Mucosa of stomach (tissue), 1 donor: ENCODE measurements around the gene MRPL38.

ENCODE experiments used
- H3K27me3 ChIP-seq: one replicate; pipeline ENCODE4 v1.7.0; 2013; ENCODE audit warnings: mild to moderate bottlenecking, low read length; ENCODE audit not compliant: control insufficient read depth, insufficient read depth
- H3K36me3 ChIP-seq: one replicate; pipeline ENCODE4 v1.7.0; 2013; ENCODE audit warnings: low read length; ENCODE audit not compliant: control insufficient read depth, insufficient read depth
- H3K4me1 ChIP-seq: one replicate; pipeline ENCODE4 v1.7.0; 2013; ENCODE audit warnings: mild to moderate bottlenecking, low read length; ENCODE audit not compliant: control insufficient read depth, insufficient read depth
- H3K4me3 ChIP-seq: one replicate; pipeline ENCODE4 v1.7.0; 2013; ENCODE audit warnings: low read length
- H3K9ac ChIP-seq: one replicate; pipeline ENCODE4 v1.7.0; 2013; ENCODE audit warnings: mild to moderate bottlenecking, low read length, moderate library complexity
- H3K9me3 ChIP-seq: one replicate; pipeline ENCODE4 v1.7.0; 2013; ENCODE audit warnings: mild to moderate bottlenecking, low read length, moderate library complexity; ENCODE audit not compliant: control insufficient read depth
- donor health status: Pancreatic carcinoma.

Gene MRPL38

GRCh38 chr17:75904749-75905521 lies at the start of gene MRPL38:
Gene MRPL38 (minus strand): TSS chr17:75904884. CDS start chr17:75904875, 9 bp downstream.
- Histone ChIP-seq H3K4me3 (peak within 1 kb of the TSS; percentile 14), H3K9ac (peak within 1 kb of the TSS; percentile 85), H3K9me3 (no peaks in the 10 kb centered on the region), H3K36me3 (no peaks in the 10 kb centered on the region), H3K27me3 (no peaks in the 10 kb centered on the region), H3K4me1 (peaks cover 6% of the 10 kb centered on the region)

GRCh38 chr17:75950855-75951554 lies 46.3 kb upstream of the MRPL38 start:
- no peaks in the 10 kb centered on the region for H3K4me1 ChIP-seq
- no peak overlapping the region for H3K4me3 ChIP-seq
- no peaks in the 10 kb centered on the region for H3K9me3 ChIP-seq
- peaks cover 30% of the 10 kb centered on the region for H3K36me3 ChIP-seq
- no peaks in the 10 kb centered on the region for H3K27me3 ChIP-seq
- no peak overlapping the region for H3K9ac ChIP-seq

DNA sequence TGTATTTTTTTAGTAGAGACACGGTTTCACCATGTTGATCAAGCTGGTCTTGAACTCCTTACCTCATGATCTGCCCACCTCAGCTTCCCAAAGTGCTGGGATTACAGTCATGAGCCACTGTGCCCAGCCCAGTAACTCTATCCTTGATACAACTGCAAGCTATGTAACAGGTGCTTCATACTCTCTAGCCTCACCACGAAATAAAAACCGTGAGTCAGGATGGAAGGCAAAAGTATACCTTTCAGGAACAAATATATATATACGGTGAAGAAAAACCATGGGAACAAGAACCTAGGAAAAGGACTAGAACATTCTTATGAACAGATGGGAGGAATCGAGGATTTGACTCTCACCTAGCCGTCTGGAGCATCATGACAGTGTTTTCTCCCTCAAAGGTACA lies 45.7 kb upstream of the MRPL38 start:
- no peak overlapping the region for H3K4me3 ChIP-seq
- no peaks in the 10 kb centered on the region for H3K9me3 ChIP-seq
- no peaks in the 10 kb centered on the region for H3K27me3 ChIP-seq
- H3K9ac ChIP-seq = no peak overlapping the region
- peaks cover 28% of the 10 kb centered on the region for H3K36me3 ChIP-seq
- no peaks in the 10 kb centered on the region for H3K4me1 ChIP-seq

DNA sequence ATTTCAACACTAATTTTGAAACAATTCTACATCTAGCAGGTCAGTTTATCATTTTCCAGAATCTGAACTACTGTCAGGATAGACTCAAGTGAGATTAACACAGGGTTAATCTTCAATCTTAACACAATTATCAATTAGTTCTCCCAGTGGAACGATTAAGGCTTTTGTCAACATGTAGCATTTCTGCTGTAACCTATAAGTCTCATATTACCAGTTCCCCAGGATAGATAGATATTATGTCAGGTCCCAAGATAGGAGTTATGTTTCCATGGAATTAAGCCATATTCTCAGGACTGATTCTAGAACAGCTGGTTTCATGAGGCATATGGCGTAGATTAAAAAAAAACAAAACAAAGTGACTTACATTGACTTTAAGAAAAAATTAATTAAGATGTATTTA lies 40.5 kb upstream of the MRPL38 start:
- Histone ChIP-seq H3K27me3 (no peaks in the 10 kb centered on the region), H3K36me3 (peaks cover 15% of the 10 kb centered on the region), H3K4me3 (no peak overlapping the region), H3K9ac (no peak overlapping the region), H3K4me1 (peaks cover 4% of the 10 kb centered on the region), H3K9me3 (no peaks in the 10 kb centered on the region)

DNA sequence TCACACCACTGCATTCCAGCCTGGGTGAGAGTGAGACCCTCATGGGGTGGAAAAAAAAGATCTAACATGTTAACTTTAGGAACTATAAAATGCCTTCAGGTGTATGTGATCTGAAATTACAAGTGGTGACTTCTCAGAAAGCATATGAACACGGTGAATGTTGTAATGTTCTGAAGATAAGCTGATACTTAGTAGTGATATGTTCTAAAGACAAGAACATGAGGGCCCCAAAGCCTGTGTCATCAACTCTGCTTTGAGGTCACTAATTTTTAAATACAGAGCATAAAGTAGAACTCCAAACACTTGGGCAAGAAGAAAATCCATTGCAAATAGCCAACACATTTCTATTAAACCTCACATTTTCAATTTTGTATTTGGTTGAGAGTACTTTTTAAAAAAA lies 38.8 kb upstream of the MRPL38 start:
- no peaks in the 10 kb centered on the region for H3K27me3 ChIP-seq
- H3K9me3 ChIP-seq = no peaks in the 10 kb centered on the region
- H3K4me3 ChIP-seq = no peak overlapping the region
- H3K9ac ChIP-seq = no peak overlapping the region
- peaks cover 9% of the 10 kb centered on the region for H3K36me3 ChIP-seq
- peaks cover 5% of the 10 kb centered on the region for H3K4me1 ChIP-seq

DNA sequence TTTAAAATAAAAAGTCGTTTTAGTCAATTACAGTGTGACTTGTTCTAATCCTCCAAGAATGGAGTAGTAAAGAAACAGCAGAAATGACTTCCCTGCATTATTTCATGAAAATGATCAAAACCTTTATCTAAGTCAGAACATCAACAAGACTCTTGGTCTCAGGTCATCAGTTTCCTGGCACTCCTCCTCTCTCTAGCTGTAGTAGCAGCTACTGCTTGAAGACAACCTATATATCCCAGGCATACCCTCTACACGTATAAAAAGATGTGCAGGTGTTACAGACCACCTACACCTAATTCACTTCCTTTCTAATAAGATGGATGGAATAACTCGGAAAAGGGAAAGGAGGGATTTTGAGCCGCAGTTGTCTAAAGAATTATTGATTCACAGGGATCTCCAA lies 37.8 kb upstream of the MRPL38 start:
- Histone ChIP-seq H3K4me1 (peaks cover 5% of the 10 kb centered on the region), H3K36me3 (peaks cover 4% of the 10 kb centered on the region)

DNA sequence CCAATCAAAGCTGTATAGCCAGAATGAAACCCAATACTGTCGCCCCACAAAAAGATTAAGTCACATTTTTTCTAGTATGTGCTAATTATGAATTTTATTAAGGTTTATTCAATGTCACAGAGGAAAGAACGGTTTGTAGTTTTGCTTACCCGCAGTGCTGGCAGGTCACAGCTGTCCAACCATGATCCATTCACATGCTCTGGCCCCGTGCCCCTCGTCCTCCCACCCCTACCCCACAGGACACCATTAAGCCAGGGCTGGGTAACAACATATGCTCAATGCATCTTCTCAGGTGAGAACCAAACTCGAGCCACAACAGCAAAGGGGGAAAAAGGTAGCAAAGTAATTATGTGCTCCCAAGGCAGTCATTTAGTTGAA lies 36.7 kb upstream of the MRPL38 start:
- H3K9ac ChIP-seq = peak overlapping the region; percentile 79
- H3K36me3 ChIP-seq = peaks cover 4% of the 10 kb centered on the region
- H3K9me3 ChIP-seq = no peaks in the 10 kb centered on the region
- H3K4me3 ChIP-seq = no peak overlapping the region
- H3K27me3 ChIP-seq = no peaks in the 10 kb centered on the region
- H3K4me1 ChIP-seq = peaks cover 5% of the 10 kb centered on the region

More for the DNA sequence above, 37.8 kb upstream of the MRPL38 start:
- Histone ChIP-seq H3K9ac (no peak overlapping the region), H3K4me3 (no peak overlapping the region), H3K27me3 (no peaks in the 10 kb centered on the region), H3K9me3 (no peaks in the 10 kb centered on the region)

DNA sequence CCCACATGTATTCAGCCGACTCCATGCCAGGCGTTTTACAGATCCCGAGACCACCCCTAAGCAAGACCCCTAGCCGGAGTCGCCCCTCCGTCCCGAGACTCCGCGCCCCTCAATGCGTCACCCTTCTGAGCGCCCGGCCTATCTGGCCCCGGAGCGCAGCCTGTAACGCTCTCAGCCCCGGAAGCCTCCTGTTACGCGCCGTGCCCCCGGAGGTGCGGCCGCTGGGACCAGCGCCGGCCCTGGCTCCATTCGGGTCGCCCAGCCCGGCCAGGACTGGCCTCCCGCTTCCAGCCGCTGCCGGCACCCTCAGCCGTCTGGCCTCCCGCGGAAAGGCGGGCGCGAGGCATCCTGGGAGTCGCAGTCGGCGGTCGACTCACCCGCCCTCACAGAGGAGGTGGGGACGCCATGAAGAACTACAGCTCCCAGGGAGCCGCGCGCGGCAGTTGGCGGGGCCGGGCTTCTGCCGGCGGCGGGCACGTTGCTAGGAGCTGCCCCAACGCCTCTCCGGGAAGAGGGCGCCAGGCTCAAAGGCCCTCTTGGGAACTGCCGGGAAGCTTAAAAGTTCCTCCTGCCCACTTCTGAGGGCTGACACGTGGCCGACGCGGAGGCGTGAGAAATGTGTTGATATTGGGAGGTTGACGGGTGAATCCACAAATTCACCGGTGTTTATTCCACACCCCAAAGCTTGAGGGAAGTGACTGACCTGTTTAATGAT lies 36.2 kb upstream of the MRPL38 start, which contains the start of gene FBF1:
FBF1 (minus strand) TSS at position 316 of the 715 bp plus-strand sequence. CDS start 2,893 bp downstream, outside the sequence.
- peaks cover 5% of the 10 kb centered on the region for H3K4me1 ChIP-seq
- H3K36me3 ChIP-seq = no peaks in the 10 kb centered on the region
- no peaks in the 10 kb centered on the region for H3K27me3 ChIP-seq

DNA sequence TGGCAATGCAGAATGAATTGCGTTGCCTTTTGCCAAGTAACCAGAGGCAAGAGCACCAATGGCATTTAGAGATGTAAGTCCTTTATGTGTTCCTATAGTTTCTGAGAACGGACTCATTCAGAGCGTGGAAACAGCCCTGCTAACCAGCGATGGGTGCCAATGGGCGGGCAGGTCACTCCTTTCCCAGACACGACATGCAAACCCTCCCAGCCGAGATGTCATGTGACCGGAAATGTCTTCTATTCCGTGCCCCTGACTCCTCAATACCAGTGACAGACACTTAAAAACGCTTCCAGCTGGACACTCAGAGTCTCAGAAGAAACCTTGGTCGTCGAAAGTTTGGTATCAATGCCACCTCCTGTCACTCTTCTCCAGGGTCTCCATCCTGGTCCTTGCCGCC lies 33.0 kb upstream of the MRPL38 start:
- Histone ChIP-seq H3K27me3 (no peaks in the 10 kb centered on the region), H3K9ac (no peak overlapping the region), H3K36me3 (no peaks in the 10 kb centered on the region), H3K4me1 (peaks cover 5% of the 10 kb centered on the region), H3K9me3 (no peaks in the 10 kb centered on the region), H3K4me3 (no peak overlapping the region)

More for the DNA sequence above, 36.2 kb upstream of the MRPL38 start, which contains the start of gene FBF1:
- peak within 1 kb of the TSS; percentile 44 for H3K4me3 ChIP-seq
- H3K9me3 ChIP-seq = no peaks in the 10 kb centered on the region
- peak within 1 kb of the TSS; percentile 79 for H3K9ac ChIP-seq

- no peak overlapping the region for H3K9ac ChIP-seq
- H3K9me3 ChIP-seq = no peaks in the 10 kb centered on the region
- no peaks in the 10 kb centered on the region for H3K36me3 ChIP-seq
- no peak overlapping the region for H3K4me3 ChIP-seq
- H3K4me1 ChIP-seq = no peaks in the 10 kb centered on the region
- H3K27me3 ChIP-seq = no peaks in the 10 kb centered on the region
Measured at GRCh38 chr17:75933808-75934207, 29.1 kb upstream of the MRPL38 start.

- Histone ChIP-seq H3K4me1 (no peaks in the 10 kb centered on the region), H3K4me3 (no peak overlapping the region), H3K36me3 (no peaks in the 10 kb centered on the region), H3K27me3 (no peaks in the 10 kb centered on the region), H3K9me3 (no peaks in the 10 kb centered on the region), H3K9ac (no peak overlapping the region)
Measured at GRCh38 chr17:75932852-75933251, 28.2 kb upstream of the MRPL38 start.

DNA sequence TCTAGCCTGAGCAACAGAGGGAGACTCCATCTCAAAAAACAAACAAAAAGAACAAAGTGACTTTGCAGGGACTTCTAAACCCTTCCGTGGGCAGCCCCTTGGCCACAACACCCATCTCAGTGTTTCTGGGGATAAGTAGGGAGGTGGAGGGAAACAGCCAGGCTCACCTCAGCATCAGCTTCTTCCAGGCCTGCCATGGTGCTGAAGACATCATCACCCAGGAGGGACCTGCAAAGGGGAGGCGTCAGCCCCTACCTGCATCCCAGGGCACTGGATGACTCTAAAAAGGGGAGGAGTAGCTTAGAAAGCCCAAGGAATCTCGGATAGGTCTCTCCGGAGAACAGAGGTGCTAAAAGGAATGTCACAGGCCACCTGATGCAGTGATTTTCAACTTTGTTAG lies 26.4 kb upstream of the MRPL38 start:
- H3K27me3 ChIP-seq = no peaks in the 10 kb centered on the region
- H3K4me1 ChIP-seq = peaks cover 8% of the 10 kb centered on the region
- H3K36me3 ChIP-seq = no peaks in the 10 kb centered on the region
- no peaks in the 10 kb centered on the region for H3K9me3 ChIP-seq
- H3K9ac ChIP-seq = no peak overlapping the region
- no peak overlapping the region for H3K4me3 ChIP-seq
